HEK293 (cell line): ENCODE results near the gene GSC.

Experiments used
- CTCF ChIA-PET: fragments of 350-600 bp; formaldehyde crosslinking; extraction: SDS; loops from one replicate; lab custom pipeline; 2021; ENCODE audit warnings: antibody characterized with exemption; lab: Yijun Ruan, JAX
- POLR2A ChIA-PET: fragments of 300-600 bp; formaldehyde crosslinking; extraction: SDS; loops from one replicate; lab custom pipeline; 2020; ENCODE audit warnings: antibody characterized with exemption, inconsistent platforms; lab: Yijun Ruan, JAX
- H3K27ac ChIP-seq: fragments of 200-500 bp; sonication (Bioruptor generic); 2 replicates; pipeline ENCODE4 v1.5.1; 2014; ENCODE audit warnings: low read depth, low read length, control low read depth, inconsistent platforms; ENCODE audit errors: extremely low read depth
- H3K36me3 ChIP-seq, 2 experiments: fragments of 200-500 bp in 1 of 2; sonication (Bioruptor generic) in 1 of 2; 1 replicate in 1 of 2; 2 replicates in 1 of 2; pipeline ENCODE4 v1.5.1; 2014 to 2017; ENCODE audit warnings: inconsistent platforms in 2 of 2, low read length in 2 of 2; ENCODE audit not compliant: control insufficient read depth in 2 of 2, insufficient read depth in 1 of 2
- H3K4me1 ChIP-seq: fragments of 200-500 bp; sonication (Bioruptor generic); 2 replicates; pipeline ENCODE4 v1.5.1; 2014; ENCODE audit warnings: mild to moderate bottlenecking, low read length, inconsistent platforms; ENCODE audit not compliant: control insufficient read depth, insufficient read depth
- H3K4me3 ChIP-seq: 2 replicates; pipeline ENCODE4 v1.5.1; 2011; ENCODE audit warnings: low read depth, mild to moderate bottlenecking, control low read depth, low read length, moderate library complexity
- H3K9me3 ChIP-seq: fragments of 200-500 bp; sonication (Bioruptor generic); 2 replicates; pipeline ENCODE4 v1.5.1; 2014; ENCODE audit warnings: low read depth, low read length, inconsistent platforms; ENCODE audit not compliant: control insufficient read depth, insufficient read depth
- ATF2 ChIP-seq: fragments of 450-650 bp; formaldehyde crosslinking; IDR thresholded peaks from 2 replicates; pipeline ENCODE4 v1.5.1; 2016; ENCODE audit warnings: missing biosample characterization, missing genetic modification characterization, low read depth
- FEZF1 ChIP-seq: fragments of 450-650 bp; formaldehyde crosslinking; IDR thresholded peaks from 2 replicates; pipeline ENCODE4 v1.5.1; 2016; ENCODE audit warnings: missing biosample characterization, missing genetic modification characterization
- MYNN ChIP-seq: fragments of 450-650 bp; formaldehyde crosslinking; IDR thresholded peaks from 2 replicates; pipeline ENCODE4 v1.5.1; 2016; ENCODE audit warnings: missing biosample characterization, missing genetic modification characterization, borderline replicate concordance
- REST ChIP-seq: fragments of 450-650 bp; formaldehyde crosslinking; IDR thresholded peaks from 2 replicates; pipeline ENCODE4 v1.5.1; 2016; ENCODE audit warnings: missing biosample characterization, missing genetic modification characterization
- ZBTB7A ChIP-seq: fragments of 450-650 bp; formaldehyde crosslinking; IDR thresholded peaks from 2 replicates; pipeline ENCODE4 v1.5.1; 2016; ENCODE audit warnings: low read depth, missing biosample characterization, missing genetic modification characterization
- ZNF24 ChIP-seq: fragments of 450-650 bp; formaldehyde crosslinking; IDR thresholded peaks from 2 replicates; pipeline ENCODE4 v1.5.1; 2016; ENCODE audit warnings: missing biosample characterization, missing genetic modification characterization
- ZNF292 ChIP-seq: fragments of 450-650 bp; formaldehyde crosslinking; IDR thresholded peaks from 2 replicates; pipeline ENCODE4 v1.5.1; 2016; ENCODE audit warnings: low read depth, missing biosample characterization, missing genetic modification characterization, borderline replicate concordance
- ZNF350 ChIP-seq: fragments of 450-650 bp; formaldehyde crosslinking; IDR thresholded peaks from 2 replicates; pipeline ENCODE4 v1.5.0; 2017; ENCODE audit warnings: missing biosample characterization, mild to moderate bottlenecking, missing genetic modification characterization
- ZNF510 ChIP-seq: fragments of 450-650 bp; formaldehyde crosslinking; IDR thresholded peaks from 2 replicates; pipeline ENCODE4 v1.5.1; 2018; ENCODE audit warnings: mild to moderate bottlenecking, missing genetic modification characterization, missing biosample characterization; ENCODE audit not compliant: insufficient replicate concordance
- ZNF514 ChIP-seq: fragments of 450-650 bp; formaldehyde crosslinking; IDR thresholded peaks from 2 replicates; pipeline ENCODE4 v1.5.1; 2016; ENCODE audit warnings: missing biosample characterization, missing genetic modification characterization
- ZNF600 ChIP-seq: fragments of 450-650 bp; formaldehyde crosslinking; IDR thresholded peaks from 2 replicates; pipeline ENCODE4 v1.5.1; 2016; ENCODE audit warnings: missing biosample characterization, missing genetic modification characterization
- ZNF747 ChIP-seq: fragments of 450-650 bp; formaldehyde crosslinking; IDR thresholded peaks from 2 replicates; pipeline ENCODE4 v1.5.1; 2016; ENCODE audit warnings: missing biosample characterization, missing genetic modification characterization
- ZNF791 ChIP-seq: fragments of 450-650 bp; formaldehyde crosslinking; IDR thresholded peaks from 2 replicates; pipeline ENCODE4 v1.5.1; 2016; ENCODE audit warnings: missing biosample characterization, missing genetic modification characterization
- TF ChIP-seq, protein P1 (sequence below): fragments of 450-650 bp; formaldehyde crosslinking; IDR thresholded peaks from 2 replicates; pipeline ENCODE4 v1.5.1; 2017; ENCODE audit warnings: missing biosample characterization, missing genetic modification characterization

The GSC gene

GRCh38 chr14:94797887-94798286, 28.0 kb upstream of the GSC start:
- H3K9me3 ChIP-seq: no peaks in the 10 kb centered on the region
- H3K36me3 ChIP-seq: no peaks in the 10 kb centered on the region
- no peak overlapping the region for H3K27ac ChIP-seq
- POLR2A ChIA-PET: no interaction called here
- CTCF ChIA-PET: no interaction called here
- TF ChIP-seq REST (tag by site-specific recombination) (0 out of 2 replicates have a peak, but pooled peaks have one; percentile 43), FEZF1 (tag by site-specific recombination) (no peak)
- TF ChIP-seq, all 188 proteins: peak for 1
- no peak overlapping the region for H3K4me3 ChIP-seq
- no peaks in the 10 kb centered on the region for H3K4me1 ChIP-seq

GRCh38 chr14:94796278-94796677, 26.4 kb upstream of the GSC start:
- no peak for TF ChIP-seq ZNF292 (tag by site-specific recombination)
- no peak for TF ChIP-seq ZNF791 (tag by site-specific recombination)
- no peak for TF ChIP-seq ZNF600
- TF ChIP-seq ZNF510 (tag by site-specific recombination): no peak
- TF ChIP-seq MYNN (tag by site-specific recombination): no peak
- Histone ChIP-seq H3K4me3 (no peak overlapping the region), H3K27ac (no peak overlapping the region), H3K9me3 (no peaks in the 10 kb centered on the region), H3K4me1 (no peaks in the 10 kb centered on the region), H3K36me3 (no peaks in the 10 kb centered on the region)
- ChIA-PET POLR2A (no interaction called here), CTCF (no interaction called here)

DNA sequence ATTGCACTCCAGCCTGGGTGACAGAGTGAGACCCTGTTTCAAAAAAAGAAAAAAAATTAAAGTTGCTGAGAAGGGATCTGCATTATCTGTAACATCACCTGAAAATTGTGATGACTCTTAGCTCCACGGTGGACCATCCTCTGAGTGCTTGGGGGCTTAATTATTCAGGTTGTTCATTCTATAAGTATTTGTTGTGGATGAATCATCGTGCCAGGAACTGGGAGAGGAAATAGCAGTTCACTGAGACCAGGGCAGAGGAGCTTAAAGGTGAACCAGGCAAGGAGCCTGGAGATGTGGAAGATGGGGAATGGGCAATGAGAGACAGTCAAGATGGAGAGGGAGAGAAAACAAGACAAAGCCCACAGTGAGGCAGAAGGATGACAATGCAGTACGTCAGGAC, 25.5 kb upstream of the GSC start:
- H3K4me3 ChIP-seq: no peak overlapping the region
- ChIA-PET CTCF (no interaction called here), POLR2A (no interaction called here)
- no peak for TF ChIP-seq ZNF24 (tag by site-specific recombination)
- TF ChIP-seq ZNF600: no peak
- TF ChIP-seq ZBTB7A: no peak
- TF ChIP-seq ZNF514: no peak
- TF ChIP-seq ZNF747 (tag by site-specific recombination): no peak
- TF ChIP-seq ZNF350 (tag by site-specific recombination): no peak
- TF ChIP-seq ATF2: no peak
- TF ChIP-seq, protein P1, sequence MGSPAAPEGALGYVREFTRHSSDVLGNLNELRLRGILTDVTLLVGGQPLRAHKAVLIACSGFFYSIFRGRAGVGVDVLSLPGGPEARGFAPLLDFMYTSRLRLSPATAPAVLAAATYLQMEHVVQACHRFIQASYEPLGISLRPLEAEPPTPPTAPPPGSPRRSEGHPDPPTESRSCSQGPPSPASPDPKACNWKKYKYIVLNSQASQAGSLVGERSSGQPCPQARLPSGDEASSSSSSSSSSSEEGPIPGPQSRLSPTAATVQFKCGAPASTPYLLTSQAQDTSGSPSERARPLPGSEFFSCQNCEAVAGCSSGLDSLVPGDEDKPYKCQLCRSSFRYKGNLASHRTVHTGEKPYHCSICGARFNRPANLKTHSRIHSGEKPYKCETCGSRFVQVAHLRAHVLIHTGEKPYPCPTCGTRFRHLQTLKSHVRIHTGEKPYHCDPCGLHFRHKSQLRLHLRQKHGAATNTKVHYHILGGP (tag by site-specific recombination): no peak
- no peaks in the 10 kb centered on the region for H3K36me3 ChIP-seq
- H3K9me3 ChIP-seq: no peaks in the 10 kb centered on the region
- no peaks in the 10 kb centered on the region for H3K4me1 ChIP-seq
- H3K27ac ChIP-seq: no peak overlapping the region
